GM13977 (cell line): Measurements from ENCODE around the gene CFAP46.
"Not testable (repeated sequence)": the region's sequence is repeated elsewhere in the genome, so short reads cannot be mapped to it uniquely, and the experiment has no call there.

Source experiments
- DNase-seq: peaks from one replicate; pipeline ENCODE4 v3.0.0; 2012; ENCODE audit warnings: low spot score
- CTCF ChIP-seq: IDR thresholded peaks from 2 replicates; pipeline ENCODE4 v1.5.1; 2012; ENCODE audit warnings: mild to moderate bottlenecking, control low read depth; ENCODE audit not compliant: insufficient read depth; ENCODE audit errors: extremely low read depth, missing control alignments
- in situ Hi-C: fragments of 300-500 bp; cut with MboI; formaldehyde crosslinking; loops from one replicate; pipeline ENCODE4 v1.12.0; 2022; ENCODE audit warnings: low sequenced_read_pairs, low pct_unique_long_range_greater_than_20kb, mixed read lengths, inconsistent platforms; ENCODE audit not compliant: unreplicated experiment

The CFAP46 gene

DNA sequence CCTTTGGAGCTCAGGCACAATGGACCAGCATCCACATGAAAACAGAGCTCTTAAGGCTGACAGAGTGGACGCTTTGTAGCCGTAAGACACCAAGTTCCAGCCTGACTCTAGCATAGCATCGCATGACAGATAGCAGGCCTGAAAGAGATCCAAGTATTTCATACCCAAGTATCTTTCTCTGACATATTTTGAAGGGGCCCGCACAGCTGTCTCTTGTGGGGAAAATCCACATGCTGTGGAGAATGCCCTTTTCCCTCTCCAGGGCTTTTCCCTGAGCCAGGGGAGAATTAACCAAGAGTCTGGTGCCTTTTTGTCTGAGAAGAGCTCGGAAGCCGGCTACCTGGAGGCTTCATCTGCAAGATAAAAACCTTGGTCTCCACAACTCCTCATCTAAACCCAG is 51.0 kb downstream of the CFAP46 start:
- no peak for TF ChIP-seq CTCF
- in situ Hi-C loops = no loop called here
- DNase-seq = no peak

DNA sequence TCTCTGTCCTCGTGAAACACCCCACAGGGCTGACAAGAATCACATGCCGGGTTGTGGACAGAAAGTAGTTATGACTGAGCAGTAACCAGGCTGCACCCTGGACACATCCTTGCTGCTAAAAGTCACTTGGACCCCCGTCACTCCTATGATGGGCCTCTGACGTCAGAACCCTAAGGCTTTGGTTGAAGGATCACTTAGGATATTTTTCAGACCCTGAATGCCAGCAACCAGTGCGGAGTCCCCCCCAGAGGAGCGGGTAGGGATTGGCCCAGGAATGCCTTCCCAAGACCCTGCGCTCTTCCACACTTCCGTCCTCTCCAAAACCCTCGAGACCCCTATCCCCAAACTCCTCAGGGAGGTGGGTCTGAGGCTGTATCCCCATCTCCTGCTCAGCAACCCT is 52.1 kb downstream of the CFAP46 start:
- DNase-seq = no peak
- TF ChIP-seq CTCF = no peak
- in situ Hi-C loops = no loop called here

- in situ Hi-C loops = no loop called here
- TF ChIP-seq CTCF = no peak
- DNase-seq = no peak
Observed at GRCh38 chr10:132889556-132889955, 52.8 kb downstream of the CFAP46 start.

DNA sequence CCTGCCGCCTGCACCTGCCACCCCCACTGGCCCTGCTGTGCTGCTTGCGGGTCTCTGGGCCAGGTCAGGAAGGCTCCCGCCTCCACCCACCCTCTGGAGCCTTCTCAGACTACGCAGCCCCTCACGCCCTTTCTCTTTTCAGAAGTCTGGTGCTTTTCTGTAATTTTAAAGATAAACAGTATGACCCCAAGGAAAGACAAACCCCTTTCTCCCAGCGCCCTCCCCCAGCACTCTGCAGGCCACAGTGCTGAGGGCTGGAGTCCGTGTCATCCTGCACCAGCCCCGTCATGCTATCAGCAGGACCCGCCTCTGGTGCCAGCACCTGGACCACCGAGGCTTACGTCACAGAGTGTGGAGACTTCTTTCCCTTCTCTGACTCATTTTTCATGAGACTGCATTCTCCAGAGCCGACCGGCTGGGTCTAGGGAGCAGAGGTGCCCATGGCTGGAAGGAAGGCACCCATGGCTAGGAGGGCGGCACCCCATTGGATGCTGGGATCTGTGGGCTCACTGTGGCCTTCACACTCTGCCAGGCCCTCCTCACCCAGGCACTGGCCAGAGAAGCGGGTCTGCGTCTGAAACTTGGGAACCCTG is 53.4 kb downstream of the CFAP46 start:
- no peak for TF ChIP-seq CTCF
- DNase-seq = no peak
- in situ Hi-C loops = no loop called here

DNA sequence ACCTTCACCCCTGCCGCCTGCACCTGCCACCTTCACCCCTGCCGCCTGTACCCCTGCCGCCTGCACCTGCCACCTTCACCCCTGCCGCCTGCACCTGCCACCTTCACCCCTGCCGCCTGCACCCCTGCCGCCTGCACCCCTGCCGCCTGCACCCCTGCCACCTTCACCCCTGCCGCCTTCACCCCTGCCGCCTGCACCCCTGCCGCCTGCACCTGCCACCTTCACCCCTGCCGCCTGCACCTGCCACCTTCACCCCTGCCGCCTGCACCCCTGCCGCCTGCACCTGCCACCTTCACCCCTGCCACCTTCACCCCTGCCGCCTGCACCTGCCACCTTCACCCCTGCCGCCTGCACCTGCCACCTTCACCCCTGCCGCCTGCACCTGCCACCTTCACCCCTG is 53.9 kb downstream of the CFAP46 start:
- DNase-seq, in situ Hi-C loops: not testable (repeated sequence)

DNA sequence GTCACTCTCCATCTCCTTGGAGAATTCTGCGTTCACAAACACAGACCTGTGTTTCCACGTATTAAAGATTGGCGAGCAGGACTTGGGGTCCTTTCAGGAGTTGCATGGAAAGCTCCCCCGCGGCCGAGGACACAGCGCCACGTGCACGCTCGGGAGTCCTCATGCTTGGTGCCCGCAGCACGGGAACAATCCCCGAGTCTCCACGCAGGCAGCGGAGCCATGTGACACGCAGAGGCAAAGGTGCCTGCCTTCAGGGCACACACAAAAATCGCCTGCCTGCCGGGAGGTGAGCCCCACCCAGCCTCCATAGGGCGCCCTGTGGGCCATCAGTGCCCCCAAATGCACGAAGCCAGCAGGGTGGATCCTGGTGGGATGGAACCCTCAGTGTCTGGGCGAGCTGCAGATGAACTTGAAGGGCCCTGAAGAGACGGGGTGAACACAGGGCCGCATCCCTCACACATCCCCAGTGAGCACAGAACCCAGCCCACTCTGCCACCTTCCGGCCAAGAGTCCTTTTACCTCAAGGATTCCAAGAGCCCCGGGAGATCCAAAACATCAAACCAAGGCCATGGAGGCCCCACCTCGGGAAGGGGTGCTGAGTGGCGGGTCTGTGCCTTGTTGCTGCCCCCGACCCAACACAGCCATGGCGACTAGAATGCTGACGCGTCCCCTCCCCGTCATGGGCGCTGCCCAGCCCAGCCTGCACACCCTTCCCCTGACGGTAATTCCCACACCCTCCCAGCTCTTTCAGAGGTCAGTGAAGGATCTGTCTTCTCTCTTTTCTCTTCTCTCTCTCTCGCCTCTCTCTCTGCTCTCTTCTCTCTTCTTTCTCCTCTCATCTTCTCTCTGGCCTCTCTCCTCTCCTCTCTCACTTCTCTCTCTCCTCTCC is 55.9 kb downstream of the CFAP46 start:
- no peak for DNase-seq
- TF ChIP-seq CTCF = no peak
- in situ Hi-C loops = no loop called here
